HFF-Myc (cell line): ENCODE data around the gene DPF3.

ENCODE experiments used
- DNase-seq: peaks from one replicate; pipeline ENCODE4 v3.0.0-alpha.2; 2011; ENCODE audit warnings: low read depth; ENCODE audit errors: extremely low read depth
- H3K4me3 ChIP-seq: replicated peaks from 2 replicates; pipeline ENCODE4 v1.5.1; 2011; ENCODE audit warnings: low read depth, mild to moderate bottlenecking, control low read depth, low read length
- TF ChIP-seq, protein P1 (sequence below): IDR thresholded peaks from 2 replicates; pipeline ENCODE4 v1.5.1; 2012; ENCODE audit warnings: mild to moderate bottlenecking, low read depth, low read length, control low read depth; ENCODE audit errors: missing control alignments

DPF3 gene

GRCh38 chr14:72825486-72825885 lies 68.4 kb downstream of the DPF3 start:
- TF ChIP-seq, protein P1, sequence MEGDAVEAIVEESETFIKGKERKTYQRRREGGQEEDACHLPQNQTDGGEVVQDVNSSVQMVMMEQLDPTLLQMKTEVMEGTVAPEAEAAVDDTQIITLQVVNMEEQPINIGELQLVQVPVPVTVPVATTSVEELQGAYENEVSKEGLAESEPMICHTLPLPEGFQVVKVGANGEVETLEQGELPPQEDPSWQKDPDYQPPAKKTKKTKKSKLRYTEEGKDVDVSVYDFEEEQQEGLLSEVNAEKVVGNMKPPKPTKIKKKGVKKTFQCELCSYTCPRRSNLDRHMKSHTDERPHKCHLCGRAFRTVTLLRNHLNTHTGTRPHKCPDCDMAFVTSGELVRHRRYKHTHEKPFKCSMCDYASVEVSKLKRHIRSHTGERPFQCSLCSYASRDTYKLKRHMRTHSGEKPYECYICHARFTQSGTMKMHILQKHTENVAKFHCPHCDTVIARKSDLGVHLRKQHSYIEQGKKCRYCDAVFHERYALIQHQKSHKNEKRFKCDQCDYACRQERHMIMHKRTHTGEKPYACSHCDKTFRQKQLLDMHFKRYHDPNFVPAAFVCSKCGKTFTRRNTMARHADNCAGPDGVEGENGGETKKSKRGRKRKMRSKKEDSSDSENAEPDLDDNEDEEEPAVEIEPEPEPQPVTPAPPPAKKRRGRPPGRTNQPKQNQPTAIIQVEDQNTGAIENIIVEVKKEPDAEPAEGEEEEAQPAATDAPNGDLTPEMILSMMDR, result no peak
- H3K4me3 ChIP-seq, result no peak overlapping the region
- DNase-seq, result no peak

DNA sequence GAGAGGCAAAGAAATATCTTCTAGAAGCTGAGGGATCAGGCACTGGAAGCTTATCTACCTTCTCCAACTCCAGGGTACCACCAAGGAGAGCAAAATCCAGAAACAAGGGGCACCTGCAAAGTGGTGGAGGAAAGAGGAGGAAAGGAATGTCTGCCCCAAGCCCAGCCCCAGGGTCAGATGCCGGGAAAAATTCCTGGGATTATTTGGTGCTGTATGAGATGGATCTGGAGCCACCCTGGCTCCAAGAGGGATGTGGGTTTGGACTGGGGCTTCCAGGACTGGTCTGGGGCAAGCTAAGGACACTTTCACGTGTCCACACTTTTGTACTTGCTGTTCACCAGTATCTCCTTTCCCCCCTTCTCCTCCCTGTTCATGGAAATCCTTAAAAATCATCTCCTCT lies 69.8 kb downstream of the DPF3 start:
- DNase-seq, result no peak
- TF ChIP-seq, protein P1, result no peak
- H3K4me3 ChIP-seq, result no peak overlapping the region

- no peak overlapping the region for H3K4me3 ChIP-seq
- TF ChIP-seq, protein P1, result no peak
- DNase-seq, result no peak
Measured at GRCh38 chr14:72822946-72823611, 70.8 kb downstream of the DPF3 start.

GRCh38 chr14:72818998-72819397 lies 74.9 kb downstream of the DPF3 start:
- no peak for DNase-seq
- no peak overlapping the region for H3K4me3 ChIP-seq
- TF ChIP-seq, protein P1, result no peak

GRCh38 chr14:72816287-72816686 lies 77.6 kb downstream of the DPF3 start:
- TF ChIP-seq, protein P1, result no peak
- DNase-seq, result no peak
- H3K4me3 ChIP-seq, result no peak overlapping the region

DNA sequence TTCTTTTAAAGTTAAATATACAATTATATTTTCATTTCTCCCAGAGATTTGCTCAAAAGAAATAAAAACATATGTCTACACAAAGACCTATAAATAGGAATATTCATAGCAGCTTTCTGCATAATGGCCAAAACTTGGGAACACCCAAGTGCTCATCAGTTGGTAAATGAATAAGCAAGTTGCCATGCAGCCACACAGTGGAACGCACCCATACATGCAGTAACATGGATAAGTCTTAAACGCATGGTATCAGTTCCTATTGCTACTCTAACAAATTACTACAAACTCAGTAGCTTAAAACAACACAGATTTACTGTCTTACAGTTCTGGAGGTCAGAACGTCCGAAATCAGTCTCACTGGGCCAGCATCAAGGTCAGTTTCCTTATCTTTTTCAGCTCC lies 78.5 kb downstream of the DPF3 start:
- no peak for DNase-seq
- TF ChIP-seq, protein P1, result no peak
- no peak overlapping the region for H3K4me3 ChIP-seq

DNA sequence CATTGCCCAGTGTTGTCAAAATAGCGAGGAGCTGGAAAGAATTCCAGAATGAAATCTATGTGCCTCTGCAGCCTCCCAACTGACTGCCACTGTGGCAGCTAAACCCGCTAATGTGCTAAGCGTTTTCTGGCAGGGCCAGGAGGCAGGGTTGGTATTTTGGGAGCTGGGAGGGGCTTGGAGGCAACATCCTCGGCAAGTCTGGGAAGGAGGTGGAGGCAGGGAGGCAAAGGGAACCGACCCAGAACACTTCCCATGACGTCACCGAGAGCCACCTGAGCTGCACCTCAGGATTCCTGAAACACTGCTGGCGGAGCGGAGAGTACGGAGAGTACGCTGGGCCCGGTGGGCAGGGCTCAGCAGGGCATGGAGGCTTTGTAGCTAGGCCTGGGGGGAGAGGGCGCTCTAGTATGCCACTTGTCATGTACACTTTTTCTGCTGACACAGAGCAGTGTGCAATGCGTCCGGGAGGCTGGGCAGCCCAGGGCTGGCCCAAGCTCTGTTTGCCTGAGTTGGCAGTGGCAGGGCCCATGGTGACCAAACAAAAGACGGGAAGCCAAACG lies 81.5 kb downstream of the DPF3 start:
- no peak for DNase-seq
- TF ChIP-seq, protein P1, result no peak
- H3K4me3 ChIP-seq, result no peak overlapping the region
